ENCODE results near the gene RANBP17.

DNA sequence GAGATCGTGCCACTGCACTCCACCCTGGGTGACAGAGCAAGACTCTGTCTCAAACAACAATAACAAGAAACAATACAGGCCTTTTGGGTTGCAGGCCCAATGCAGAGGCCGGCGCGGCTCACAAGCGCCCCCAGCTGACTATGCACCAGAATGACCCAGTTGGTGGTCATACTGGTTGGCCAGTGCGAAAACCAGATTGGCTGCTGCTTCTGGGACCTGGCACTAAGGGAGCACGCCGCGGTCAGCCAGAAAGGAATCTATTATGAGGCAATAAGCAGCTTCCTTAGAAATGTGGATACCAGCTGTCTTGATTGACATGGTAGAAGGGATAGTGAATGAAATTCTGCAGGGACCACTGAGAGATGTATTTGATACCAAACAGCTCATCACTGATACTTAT is 35.0 kb downstream of the RANBP17 start:
- TF ChIP-seq SP1 (IDR thresholded peaks at IDR 0.05) = no peak
- TF ChIP-seq ARNT (IDR thresholded peaks at IDR 0.05) = no peak
- TF ChIP-seq ZNF384 (IDR thresholded peaks at IDR 0.05) = no peak
- TF ChIP-seq FOXM1 (IDR thresholded peaks at IDR 0.05; ENCODE audit: borderline replicate concordance) = no peak
- no peak for TF ChIP-seq TARDBP (IDR thresholded peaks at IDR 0.05)
- TF ChIP-seq HDGF (IDR thresholded peaks at IDR 0.05; ENCODE audit: borderline replicate concordance) = no peak

Measured in HEK293T (cell line).